ENCODE data around the gene LRRC10B. TPM values are rescaled to one million over a fixed set of nuclear protein-coding genes. Genes with fewer than 3 reads are reported as not detected.

Gene LRRC10B
- total RNA-seq, 1 experiment from 2014 or later: not detected

GRCh38 chr11:61505640-61506155 lies 2.9 kb upstream of the LRRC10B start:
- Histone ChIP-seq H2AFZ (ENCODE audit: low read depth, low read length, poor library complexity, severe bottlenecking) (no peak overlapping the region), H3K9me3 (ENCODE audit: control insufficient read depth in 1 of 2, insufficient read depth in 1 of 2, low read depth in 1 of 2, low read length in 2 of 2) (no peaks in the 10 kb centered on the region), H3K4me2 (ENCODE audit: low read length) (no peak overlapping the region), H3K4me1 (ENCODE audit: control insufficient read depth in 1 of 2, insufficient read depth in 2 of 2, low read length in 2 of 2) (peaks cover 9 to 16% of the 10 kb centered on the region in 2 experiments; a peak in 3 of 4 replicates), H3K4me3 (replicated peaks in 1 of 2; ENCODE audit: low read depth in 1 of 2, low read length in 2 of 2) (no peak overlapping the region), H3K9me2 (ENCODE audit: insufficient read depth) (no peaks in the 10 kb centered on the region), H3K27ac (ENCODE audit: low read depth, low read length) (no peak overlapping the region), H3K9ac (ENCODE audit: low read length) (no peak overlapping the region), H4K20me1 (ENCODE audit: insufficient read depth) (no peaks in the 10 kb centered on the region), H3K27me3 (ENCODE audit: insufficient read depth, low read length) (peaks cover 7% of the 10 kb centered on the region; the same call in 1 of the 2 replicates), H3K36me3 (ENCODE audit: control insufficient read depth in 1 of 2, insufficient read depth in 2 of 2, low read length in 2 of 2) (no peaks in the 10 kb centered on the region), H3K79me2 (ENCODE audit: insufficient read depth, low read length) (no peaks in the 10 kb centered on the region)
- POLR2A ChIA-PET: no interaction called here
- TF ChIP-seq YY1 (IDR thresholded peaks at IDR 0.05; ENCODE audit: extremely low read depth, insufficient replicate concordance, low read depth, low read length) (no peak), SRF (IDR thresholded peaks at IDR 0.05; ENCODE audit: low read depth) (no peak), CEBPB (IDR thresholded peaks at IDR 0.05; ENCODE audit: low read depth) (no peak), REST (IDR thresholded peaks at IDR 0.05; ENCODE audit: low read depth) (no peak), EZH2 (IDR thresholded peaks at IDR 0.05) (no peak), ZNF274 (IDR thresholded peaks at IDR 0.05; ENCODE audit: low read depth, low read length) (no peak), CBX3 (IDR thresholded peaks at IDR 0.05; ENCODE audit: low read depth) (no peak), FOSL1 (IDR thresholded peaks at IDR 0.05; ENCODE audit: low read depth) (no peak), EGR1 (IDR thresholded peaks at IDR 0.05; ENCODE audit: low read depth) (no peak)
- intact Hi-C loops (cut with micrococcal nuclease): no loop called here
- ATAC-seq: no peak
- no peak for DNase-seq (ENCODE audit: low read depth, low spot score)
- no TSS peak for BruUV-seq (replicated peaks)
- RAD21 ChIA-PET (ENCODE audit: low non-redundant PET in 1 of 2, low total read pairs in 2 of 2, uncharacterized antibody in 2 of 2, unreplicated experiment in 2 of 2): no interaction called here
- CTCF ChIA-PET: interaction anchor here (0.8 kb wide), 1 partner anchor 8 kb away, joined by 3 read pairs; no protein-coding TSS in a partner anchor

Measured in HCT116 (cell line).